CD4-positive, alpha-beta T cell treated with Interleukin-2 at 100 ng/mL for 4 hours (primary cell): ENCODE results near the gene ADRA2C.

ENCODE experiments used
- DNase-seq: peaks from one replicate; pipeline ENCODE4 v3.0.0-alpha.2; 2020; ENCODE audit warnings: low spot score

Gene ADRA2C

GRCh38 chr4:3797831-3798790 lies 31.9 kb downstream of the ADRA2C start:
- no peak for DNase-seq

- DNase-seq, result no peak
Measured at GRCh38 chr4:3799496-3799895, 33.3 kb downstream of the ADRA2C start.

- no peak for DNase-seq
Measured at GRCh38 chr4:3800351-3800750, 34.2 kb downstream of the ADRA2C start.

GRCh38 chr4:3801521-3801920 lies 35.3 kb downstream of the ADRA2C start:
- no peak for DNase-seq

GRCh38 chr4:3801931-3802550 lies 35.9 kb downstream of the ADRA2C start:
- no peak for DNase-seq

- DNase-seq, result no peak
Measured at GRCh38 chr4:3802571-3803474, 36.6 kb downstream of the ADRA2C start.

GRCh38 chr4:3803475-3803847 lies 37.3 kb downstream of the ADRA2C start:
- no peak for DNase-seq

- no peak for DNase-seq
Measured at GRCh38 chr4:3803946-3804345, 37.8 kb downstream of the ADRA2C start.

GRCh38 chr4:3805026-3805425 lies 38.8 kb downstream of the ADRA2C start:
- DNase-seq, result no peak

GRCh38 chr4:3805731-3806130 lies 39.5 kb downstream of the ADRA2C start:
- DNase-seq, result no peak

GRCh38 chr4:3807311-3807710 lies 41.1 kb downstream of the ADRA2C start:
- DNase-seq, result no peak

- DNase-seq, result no peak
Measured at GRCh38 chr4:3807822-3808496, 41.8 kb downstream of the ADRA2C start.

GRCh38 chr4:3808597-3808996 lies 42.4 kb downstream of the ADRA2C start:
- no peak for DNase-seq

- no peak for DNase-seq
Measured at GRCh38 chr4:3809028-3809427, 42.8 kb downstream of the ADRA2C start.

- DNase-seq, result no peak
Measured at GRCh38 chr4:3809451-3810110, 43.4 kb downstream of the ADRA2C start.

GRCh38 chr4:3810111-3810680 lies 44.0 kb downstream of the ADRA2C start:
- no peak for DNase-seq

GRCh38 chr4:3810796-3811485 lies 44.8 kb downstream of the ADRA2C start:
- no peak for DNase-seq

GRCh38 chr4:3811621-3812020 lies 45.4 kb downstream of the ADRA2C start:
- no peak for DNase-seq

- DNase-seq, result no peak
Measured at GRCh38 chr4:3812211-3812934, 46.2 kb downstream of the ADRA2C start.
